Hematopoietic multipotent progenitor cell (in vitro differentiated cells): ENCODE results near the gene ACER3. TPM values are rescaled to one million over a fixed set of nuclear protein-coding genes. Genes with fewer than 3 reads are reported as not detected.
"Not testable (repeated sequence)": the region's sequence is repeated elsewhere in the genome, so short reads cannot be mapped to it uniquely, and the experiment has no call there.

ENCODE experiments used
- DNase-seq, 3 donors: peaks; one replicate each; pipeline ENCODE4 v3.0.0-alpha.2; 2011 to 2015; ENCODE audit warnings: low read depth in 2 of 3, low spot score in 2 of 3
- total RNA-seq: library from RNA; depleted of rRNA; stranded (reverse); fragments of >200 nt; gene quantifications from one replicate; pipeline ENCODE4 v1.2.3, GENCODE V29; 2012

ACER3 gene
- total RNA-seq, 1 donor, result 6.2 TPM

DNA sequence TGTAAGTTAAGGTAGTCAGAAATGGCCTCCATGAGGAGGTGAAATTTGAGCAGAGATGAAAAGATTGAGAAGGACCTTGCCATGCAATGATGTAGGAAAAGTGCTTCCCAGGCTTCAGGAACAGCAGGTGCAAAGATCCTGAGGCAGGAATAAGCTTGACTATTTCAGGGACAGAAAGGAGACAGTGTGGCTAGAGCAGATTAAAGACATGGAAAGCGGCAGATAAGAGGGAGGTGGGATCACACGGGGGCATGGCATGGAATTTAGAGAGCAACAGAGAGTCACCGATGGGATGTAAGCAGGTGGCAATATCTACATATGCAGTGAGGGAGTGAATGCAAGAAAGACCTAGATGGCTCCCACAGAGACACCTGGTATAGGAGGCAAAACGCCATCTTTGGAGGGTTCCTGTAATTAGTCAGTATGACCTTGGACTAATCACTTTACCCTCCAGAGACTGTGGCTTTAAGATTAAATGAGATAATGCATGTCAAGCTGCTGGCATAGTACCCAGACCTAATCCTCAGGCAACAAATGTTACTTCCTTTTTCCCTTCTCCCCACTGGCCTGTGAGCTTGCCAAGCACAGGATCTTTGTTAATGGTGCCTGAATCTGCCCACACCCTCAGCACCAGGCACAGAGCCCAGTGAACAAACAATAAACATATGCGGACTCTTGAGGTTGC, 24.6 kb upstream of the ACER3 start:
- DNase-seq, result no peak

DNA sequence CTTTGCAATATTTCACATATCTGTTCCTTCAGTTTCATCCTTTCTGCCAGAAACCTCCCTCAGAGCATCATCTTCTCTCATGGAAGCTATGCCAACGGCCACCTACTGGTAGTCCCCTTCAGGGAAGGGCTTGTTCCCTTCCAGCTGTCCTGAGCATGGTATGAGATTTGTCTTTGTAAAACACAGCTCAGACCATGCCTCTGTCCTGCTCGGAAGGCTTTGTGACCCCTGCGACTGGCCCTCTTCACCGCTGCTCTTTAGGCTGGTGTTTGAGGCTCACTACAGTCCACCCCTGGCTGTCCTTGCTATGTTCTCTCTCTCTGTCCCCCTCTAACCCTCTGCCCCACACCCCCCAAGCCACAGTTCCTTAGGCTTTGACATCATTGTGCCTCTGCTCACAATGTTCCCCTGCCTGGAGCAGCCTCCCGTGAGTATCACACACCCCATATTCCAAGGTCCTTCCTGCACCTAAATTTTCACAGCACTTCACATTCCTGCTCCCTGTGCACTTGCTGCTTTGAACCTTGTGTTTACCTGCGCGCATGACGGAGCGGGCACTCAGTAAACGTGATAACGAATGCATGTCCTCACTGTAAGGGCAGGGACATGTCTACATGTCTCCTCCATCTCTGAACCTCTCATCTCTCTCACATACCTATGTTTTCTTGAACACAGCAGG, 24.0 kb upstream of the ACER3 start:
- DNase-seq, result no peak

DNA sequence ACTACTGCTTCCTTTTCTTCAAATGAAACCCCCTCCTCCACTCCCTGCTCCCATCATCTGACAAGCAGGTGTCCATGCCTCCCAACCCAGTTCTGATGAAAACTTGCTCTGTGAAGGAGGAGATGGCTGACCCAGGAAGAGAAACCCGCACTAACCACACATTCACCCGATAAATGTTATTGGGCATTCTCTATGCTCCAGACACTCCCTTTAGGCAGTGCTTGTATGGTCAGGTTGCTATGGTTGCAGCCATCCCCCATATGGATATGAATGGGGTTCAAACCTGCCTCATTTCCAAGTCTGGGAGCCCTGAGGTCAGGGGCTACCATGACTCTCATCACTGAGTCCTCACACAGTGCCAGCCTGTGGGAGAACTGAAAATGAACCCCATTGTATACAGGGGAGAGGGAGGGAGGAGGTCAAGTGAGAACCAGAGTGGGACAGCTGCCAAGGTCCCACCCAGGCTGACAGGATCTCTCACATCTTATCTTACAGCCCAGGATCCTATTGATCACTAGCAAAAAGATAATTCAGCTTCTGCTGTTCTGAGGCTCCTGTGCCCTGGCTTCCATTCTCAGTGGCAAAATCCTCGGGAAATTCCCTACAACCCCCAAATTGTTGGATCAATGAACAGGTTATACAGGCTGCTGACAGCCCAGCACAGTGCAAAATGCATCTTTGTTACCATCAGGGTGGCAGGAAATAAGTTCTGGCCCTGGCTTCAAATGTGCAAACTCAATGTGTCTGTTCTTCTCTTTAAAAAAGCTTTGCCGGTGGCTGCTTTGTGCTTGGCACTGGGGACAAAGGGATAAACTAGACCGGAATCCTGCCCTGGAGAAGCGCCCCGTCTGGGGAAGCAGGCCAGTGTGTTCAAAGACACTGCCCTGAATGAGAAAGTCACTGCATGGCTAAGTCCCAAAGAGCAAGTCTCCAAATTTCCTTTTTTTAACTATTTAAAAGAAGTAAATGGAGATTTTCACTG, 22.7 kb upstream of the ACER3 start:
- no peak for DNase-seq

DNA sequence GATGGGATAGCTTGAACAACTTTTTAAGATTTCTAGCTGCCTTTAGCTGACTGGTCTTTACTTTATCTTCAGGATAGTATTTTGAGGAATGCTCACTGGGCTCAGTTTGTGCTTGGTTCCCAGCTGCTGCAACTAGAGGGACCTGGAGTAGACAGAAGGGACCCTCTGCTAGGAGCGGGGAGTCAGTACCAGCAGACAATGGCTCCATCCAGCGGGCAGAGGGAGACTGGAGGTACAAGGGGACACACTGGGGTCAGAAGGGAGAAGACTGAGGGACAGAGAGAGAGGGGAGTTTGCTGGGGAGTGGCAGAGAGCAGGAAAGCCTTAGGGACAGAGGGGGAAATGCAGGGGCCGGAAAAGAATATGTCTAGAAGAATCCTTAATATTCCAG, 22.0 kb upstream of the ACER3 start:
- DNase-seq, result no peak

DNA sequence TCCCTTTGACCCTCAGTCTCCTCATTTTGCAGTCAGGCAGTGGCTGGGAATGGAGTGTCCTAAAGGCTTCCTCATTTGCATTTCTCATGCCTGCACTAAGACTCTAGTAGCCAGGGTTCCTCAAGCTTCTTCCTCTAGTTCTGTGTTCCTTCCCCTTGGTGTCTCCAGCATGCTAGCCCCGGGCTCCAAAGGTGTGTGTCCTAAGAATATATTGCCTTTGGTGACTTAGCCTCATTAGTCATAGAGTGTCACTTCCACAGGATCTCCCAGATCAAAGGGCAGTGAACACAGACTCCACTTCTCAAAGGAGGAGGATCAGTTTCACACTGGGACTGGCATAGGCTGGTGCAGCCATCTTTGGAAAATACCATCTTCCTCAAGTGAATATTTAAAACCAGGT, 21.4 kb upstream of the ACER3 start:
- DNase-seq, result no peak

DNA sequence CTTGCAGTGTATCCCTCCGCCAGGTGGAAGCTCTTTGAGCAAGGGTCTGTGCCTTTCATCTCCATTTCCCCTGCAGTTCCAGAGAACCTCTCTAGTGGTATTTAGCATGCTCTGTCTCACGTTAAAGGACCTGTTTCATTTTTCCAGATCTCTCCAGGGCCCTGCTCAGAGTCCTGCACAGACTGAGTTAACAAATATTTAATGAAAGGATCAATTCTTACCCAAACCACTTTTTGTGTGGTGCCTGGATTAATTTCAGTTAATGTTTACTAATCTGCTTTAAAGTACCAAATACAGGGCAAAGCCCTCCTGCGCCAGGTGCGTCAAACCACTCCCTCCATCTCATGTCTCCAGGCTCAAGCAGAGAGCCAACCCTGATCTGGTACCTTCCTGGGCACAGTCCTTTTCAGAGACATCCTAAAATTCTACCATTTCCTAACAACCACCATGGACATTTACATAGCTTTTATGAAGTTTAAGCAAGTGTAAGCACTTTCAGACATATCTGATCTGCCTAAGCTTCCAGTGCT, 18.7 kb upstream of the ACER3 start:
- DNase-seq, result no peak

DNA sequence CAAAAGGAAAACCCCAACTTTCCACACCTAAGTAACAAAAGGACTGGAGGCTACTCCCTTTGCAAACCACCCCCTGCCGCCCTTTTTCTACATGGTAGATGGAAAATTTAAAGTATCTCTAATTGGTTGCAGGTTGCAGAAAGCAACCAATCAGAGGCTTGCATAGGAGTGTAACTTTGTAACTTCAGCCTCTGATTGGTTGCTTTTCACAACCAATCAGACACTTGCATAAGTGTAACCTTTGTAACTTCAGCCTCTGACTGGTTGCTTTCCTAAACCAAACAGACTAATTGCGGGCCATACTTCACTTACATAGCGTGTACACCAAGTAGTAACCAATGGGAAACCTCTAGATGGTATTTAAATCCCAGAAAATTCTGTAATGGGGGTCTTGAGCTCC, 16.8 kb upstream of the ACER3 start:
- DNase-seq, result no peak

DNA sequence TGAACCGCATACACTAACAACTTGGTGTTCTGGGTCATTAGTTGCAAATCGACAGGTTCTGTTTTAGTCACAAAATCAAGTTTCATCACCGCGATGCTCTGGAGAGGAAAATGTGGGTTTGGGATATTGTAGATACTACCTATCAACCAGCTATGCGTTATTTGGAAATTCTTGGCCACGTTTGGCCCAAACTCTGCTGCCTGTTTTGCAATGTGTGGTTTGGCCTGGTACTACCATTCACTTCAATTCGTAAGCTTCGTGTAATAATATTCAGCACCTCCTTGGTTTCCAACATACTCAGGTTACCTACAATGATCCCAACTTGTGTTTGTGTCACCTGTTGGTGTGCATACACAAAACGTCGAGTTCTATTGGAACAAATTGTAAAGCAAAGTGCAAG, 16.2 kb upstream of the ACER3 start:
- no peak for DNase-seq

DNA sequence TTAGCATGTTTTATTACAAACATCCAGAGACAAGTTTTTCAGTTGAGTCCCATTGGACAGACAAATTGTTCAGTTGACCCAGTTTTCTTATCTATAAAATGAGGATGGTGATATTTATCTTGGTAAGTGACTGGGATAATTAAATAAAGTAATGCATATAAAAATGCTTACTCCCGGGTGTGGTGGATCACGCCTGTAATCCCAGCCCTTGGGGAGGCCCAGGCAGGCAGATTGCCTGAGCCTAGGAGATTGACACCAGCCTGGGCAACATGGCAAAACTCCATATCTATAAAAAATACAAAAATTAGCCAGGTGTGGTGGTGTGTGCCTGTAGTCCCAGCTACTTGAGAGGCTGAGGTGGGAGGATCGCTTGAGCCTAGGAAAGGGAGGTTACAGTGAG, 15.6 kb upstream of the ACER3 start:
- no peak for DNase-seq

DNA sequence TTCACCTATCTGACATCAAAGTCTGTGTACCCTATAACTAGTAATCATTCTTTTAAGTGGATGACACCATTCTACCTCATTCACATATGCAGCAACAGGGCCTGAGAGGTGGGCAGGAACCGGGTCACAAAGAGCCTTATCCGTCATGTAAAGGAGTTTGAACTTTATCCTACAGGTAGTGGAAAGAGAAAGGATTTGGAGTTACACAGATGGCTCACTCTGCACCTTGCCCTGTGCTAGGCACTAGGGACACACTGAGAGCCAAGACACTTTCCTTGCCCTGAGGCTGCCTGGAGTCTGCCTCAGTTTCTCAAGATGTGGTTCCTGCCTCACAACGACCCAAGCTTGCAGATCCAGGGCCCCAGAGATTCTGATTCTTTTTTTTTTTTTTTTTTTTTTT, 14.3 kb upstream of the ACER3 start:
- DNase-seq, result no peak

DNA sequence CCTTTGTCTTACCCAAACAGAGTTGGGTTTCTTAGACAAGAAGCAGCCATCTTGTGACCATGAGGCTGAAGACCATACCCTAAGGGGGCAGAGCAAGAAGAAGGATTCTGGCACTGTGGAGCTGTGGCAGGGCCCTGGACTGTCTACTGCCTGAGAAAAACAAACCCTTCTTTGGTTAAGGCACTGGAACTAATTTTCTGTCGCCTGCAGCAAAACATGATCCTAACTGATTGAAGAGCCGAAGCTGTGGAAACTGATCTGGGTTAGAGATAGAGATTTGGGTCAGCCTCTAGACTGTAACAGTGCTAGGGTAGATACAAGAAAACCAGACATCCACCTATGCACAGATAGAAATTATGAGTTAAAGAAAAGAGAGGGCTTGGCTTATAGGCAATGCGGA, 11.3 kb upstream of the ACER3 start:
- DNase-seq, result no peak

DNA sequence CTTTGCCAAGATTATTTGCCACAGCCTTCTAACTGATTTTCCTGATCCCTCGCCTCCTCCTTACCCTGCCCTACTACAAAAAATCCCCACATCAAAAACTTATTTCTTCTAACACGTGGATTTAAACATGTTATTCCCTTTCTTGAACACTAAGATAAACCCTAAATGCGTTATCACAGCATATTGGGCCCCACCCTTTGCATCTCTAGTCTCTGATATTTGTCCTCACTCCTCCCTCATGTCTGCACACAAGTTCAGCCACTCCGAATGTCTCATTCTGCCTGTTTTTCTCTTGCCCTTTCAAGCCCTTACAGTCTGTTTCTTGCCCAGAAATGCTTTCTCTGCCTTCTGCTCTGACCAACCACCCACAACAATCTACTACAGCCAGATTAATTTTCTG, 10.6 kb upstream of the ACER3 start:
- DNase-seq, result no peak

DNA sequence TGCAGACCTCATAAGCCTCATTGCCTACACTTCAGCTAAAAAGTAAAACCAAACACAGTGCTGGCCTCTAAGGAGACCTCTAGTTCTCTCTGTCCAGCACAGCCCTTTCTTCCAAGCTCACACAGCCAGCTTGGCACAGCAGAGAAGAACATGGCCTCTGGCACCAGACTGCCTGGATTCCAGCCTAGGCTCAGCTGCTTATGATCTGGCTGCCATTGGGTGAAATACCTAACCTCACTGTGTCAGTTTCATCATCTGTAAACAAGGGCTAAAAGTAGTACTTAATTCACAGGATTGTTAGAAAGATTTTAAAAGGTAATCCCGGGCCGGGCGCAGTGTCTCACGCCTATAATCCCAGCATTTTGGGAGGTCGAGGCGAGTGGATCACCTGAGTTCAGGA, 9.9 kb upstream of the ACER3 start:
- DNase-seq, result no peak

DNA sequence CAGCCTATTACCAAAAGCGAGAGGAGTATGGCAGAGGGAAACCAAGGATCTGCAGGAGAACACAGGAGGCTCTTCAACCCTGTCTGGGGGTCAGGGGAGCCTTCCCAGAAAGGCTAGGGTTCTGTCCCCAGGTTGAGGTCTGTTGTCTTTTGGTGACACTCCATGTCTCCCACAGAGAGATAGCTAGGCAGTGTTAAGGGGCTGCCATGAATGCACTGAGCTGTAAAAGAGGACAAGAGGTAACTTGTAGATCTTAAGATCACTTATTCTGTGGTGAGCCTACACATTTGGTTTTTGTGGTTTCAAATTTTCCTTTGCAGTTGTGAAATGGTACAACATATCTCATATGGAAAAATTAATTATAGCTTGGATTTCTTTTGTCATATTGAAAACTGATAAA, 6.0 kb upstream of the ACER3 start:
- no peak for DNase-seq

DNA sequence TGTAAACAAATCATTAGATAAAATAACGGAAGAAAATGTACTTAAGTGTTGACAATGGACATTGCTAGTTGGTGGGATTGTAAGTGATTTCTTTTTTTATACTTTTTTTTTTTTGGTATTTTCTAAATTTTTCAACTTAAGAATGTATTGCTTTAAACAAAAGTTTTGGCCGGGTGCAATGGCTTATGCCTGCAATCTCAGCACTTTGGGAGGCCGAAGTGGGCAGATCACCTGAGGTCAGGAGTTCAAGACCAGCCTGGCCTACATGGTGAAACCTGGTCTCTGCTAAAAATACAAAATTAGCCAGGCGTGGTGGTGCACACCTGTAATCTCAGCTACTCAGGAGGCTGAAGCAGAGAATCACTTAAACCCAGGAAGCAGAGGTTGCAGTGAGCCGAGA, 5.0 kb upstream of the ACER3 start:
- not testable (repeated sequence) for DNase-seq

DNA sequence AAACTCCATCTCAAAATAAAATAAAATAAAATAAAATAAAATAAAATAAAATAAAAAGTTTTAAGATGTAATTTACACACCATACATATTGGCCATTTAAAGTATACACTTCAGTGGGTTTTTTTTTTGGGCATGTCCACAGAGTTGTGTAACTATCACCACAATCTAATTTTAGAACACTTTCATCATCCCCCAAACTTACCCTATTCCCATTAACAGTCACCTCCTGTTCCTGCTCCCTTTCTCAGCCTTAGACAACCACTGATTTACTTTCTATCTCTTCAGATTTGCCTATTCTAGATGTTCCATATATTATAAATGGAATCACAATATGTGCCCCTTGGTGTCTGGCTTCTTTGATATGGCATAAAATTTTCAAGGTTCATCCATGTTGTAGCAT, 4.6 kb upstream of the ACER3 start:
- DNase-seq, result no peak

DNA sequence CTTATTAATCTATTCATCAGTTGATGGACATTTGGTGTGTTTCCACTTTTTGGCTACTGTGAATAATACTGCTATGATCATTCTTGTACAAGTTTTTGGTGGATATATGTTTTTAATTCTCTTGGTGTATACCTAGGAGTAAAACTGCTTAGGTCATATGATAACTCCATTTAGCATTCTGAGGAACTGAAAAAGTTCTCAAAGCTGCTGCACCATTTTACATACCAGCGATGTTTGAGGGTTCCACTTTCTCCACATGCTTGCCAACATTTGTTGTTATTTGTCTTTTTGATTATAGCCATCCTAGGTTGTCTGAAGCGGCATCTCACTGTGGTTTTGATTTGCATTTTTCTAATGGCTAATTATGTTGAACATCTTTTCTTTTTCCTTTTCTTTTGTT, 4.1 kb upstream of the ACER3 start:
- DNase-seq, result no peak

DNA sequence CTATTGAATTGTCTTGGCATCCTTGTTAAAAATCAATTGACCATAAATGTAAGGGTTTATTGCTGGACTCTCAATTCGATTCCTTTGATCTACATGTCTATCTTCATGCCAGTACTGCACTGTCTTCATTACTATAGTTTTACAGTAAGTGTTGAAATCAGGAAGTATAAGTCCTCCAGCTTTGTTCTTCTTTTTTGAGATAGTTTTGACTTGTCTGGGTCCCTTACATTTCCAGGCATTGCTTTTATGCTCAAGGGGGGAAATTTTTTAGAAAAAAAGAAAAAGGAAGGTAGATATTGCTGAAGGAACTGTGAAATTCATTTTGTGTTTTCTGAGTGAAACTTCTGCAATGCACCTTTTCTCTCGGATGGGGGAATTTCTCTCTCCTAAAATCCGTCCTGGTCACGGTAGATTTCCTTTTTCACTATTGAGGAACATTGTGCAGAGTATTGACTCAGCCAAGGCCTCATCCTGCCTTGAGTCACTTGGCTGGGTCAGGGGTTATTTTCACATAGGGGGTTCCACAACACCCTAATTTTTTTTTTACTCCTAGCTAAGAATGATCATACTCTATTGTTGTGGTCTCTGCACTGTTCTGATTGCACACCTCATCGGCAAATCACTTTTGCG, 2.8 kb upstream of the ACER3 start:
- peak in 1 of 3 donors; percentile 37 for DNase-seq

DNA sequence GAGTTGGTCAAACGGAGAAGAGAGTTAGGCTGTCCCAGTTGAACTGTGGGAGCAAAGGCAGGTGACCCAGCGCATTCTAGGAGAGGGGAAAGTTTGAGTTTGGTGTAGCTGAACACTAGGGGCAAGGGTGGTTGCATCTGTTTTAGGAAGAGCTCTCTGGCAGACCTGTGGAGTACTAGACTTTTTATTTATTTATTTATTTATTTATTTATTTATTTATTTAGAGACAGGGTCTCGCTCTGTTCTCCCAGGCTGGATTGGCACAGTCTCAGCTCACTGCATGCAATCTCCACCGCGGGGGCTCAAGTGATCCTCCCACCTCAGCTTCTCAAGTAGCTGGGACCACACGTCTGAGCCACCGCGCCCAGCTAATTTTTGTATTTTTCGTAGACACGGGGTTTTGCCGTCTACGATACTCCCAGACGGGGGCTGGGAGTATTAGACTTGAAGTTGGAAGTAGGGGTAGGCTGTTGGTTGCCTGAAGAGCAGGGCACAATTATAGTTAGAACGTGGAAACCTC, 950 bp upstream of the ACER3 start:
- DNase-seq, result no peak

DNA sequence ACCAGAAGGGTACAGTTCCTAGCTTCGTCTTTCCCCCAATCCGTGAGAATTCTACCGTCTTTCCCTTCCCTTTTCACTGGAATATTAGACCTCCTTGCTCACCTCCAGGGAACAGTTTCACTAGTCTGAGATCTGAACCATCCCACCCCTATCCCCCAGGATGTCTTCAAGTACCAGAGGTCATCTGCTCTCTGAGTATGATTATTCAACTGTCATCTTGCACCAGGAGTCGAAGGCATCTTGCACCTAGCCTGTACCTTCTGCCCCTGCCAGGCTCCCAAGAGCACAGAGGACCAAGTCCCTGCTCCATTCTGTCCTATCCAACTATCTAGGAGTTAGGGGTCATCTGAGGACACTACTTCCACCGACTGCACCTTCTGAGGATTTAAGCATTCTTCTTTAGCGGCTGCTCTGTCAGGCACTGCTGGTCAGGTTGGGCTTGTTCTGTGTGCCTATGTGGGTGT, 804 bp downstream of the ACER3 start:
- no peak for DNase-seq

DNA sequence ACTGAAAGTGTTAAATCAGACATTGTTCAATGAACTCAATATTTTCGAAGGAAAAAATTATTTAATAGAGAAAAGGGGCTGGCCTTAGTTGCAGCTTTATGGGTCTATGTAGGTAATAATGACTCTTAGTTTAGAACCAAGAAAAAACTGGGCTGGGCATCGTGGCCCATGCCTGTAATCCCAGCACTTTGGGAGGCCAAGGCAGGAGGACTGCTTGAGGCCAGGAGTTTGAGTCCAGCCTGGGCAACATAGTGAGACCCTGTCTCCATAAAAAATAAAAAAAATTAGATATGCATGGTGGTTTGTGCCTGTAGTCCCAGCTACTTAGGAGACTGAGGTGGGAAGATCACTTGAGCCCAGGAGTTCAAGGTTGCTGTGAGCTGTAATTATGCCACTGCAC, 2.1 kb downstream of the ACER3 start:
- DNase-seq, result not testable (repeated sequence)
